ENCODE measurements around the gene RSPH6A. TPM values are rescaled to one million over a fixed set of nuclear protein-coding genes. Genes with fewer than 3 reads are reported as not detected.

Gene RSPH6A
- total RNA-seq, 4 donors from 2014 or later: 0.50 to 8.9 (median 3.9) TPM

GRCh38 chr19:45762870-45763631, 52.1 kb downstream of the RSPH6A start:
- no peak for DNase-seq

GRCh38 chr19:45761714-45762113, 53.4 kb downstream of the RSPH6A start:
- intact Hi-C loops (cut with DNase I): loop anchor here (10.0 kb wide), 1 partner anchor 47 kb away; no protein-coding TSS in a partner anchor
- Histone ChIP-seq H3K4me3 (replicated peaks in 1 of 3) (no peak overlapping the region), H3K27me3 (no peaks in the 10 kb centered on the region), H3K9me3 (no peaks in the 10 kb centered on the region), H3K27ac (no peak overlapping the region), H3K4me1 (peaks cover 28 to 32% of the 10 kb centered on the region in 2 donors), H3K36me3 (peaks cover 0 to 3% of the 10 kb centered on the region in 2 donors)
- no peak for DNase-seq
- TF ChIP-seq CTCF (IDR thresholded peaks at IDR 0.05): no peak
- 79 to 86% methylated on average over 4 to 11 of the region's 17 CpGs for WGBS, 2 donors

More at GRCh38 chr19:45762870-45763631, 52.1 kb downstream of the RSPH6A start:
- Histone ChIP-seq H3K9me3 (no peaks in the 10 kb centered on the region), H3K27me3 (no peaks in the 10 kb centered on the region), H3K4me3 (replicated peaks in 1 of 3) (no peak overlapping the region), H3K4me1 (peaks cover 33 to 37% of the 10 kb centered on the region in 2 donors), H3K36me3 (peaks cover 0 to 3% of the 10 kb centered on the region in 2 donors), H3K27ac (no peak overlapping the region)
- no peak for TF ChIP-seq POLR2A (IDR thresholded peaks at IDR 0.05)
- TF ChIP-seq CTCF (IDR thresholded peaks at IDR 0.05): no peak
- 87 to 95% methylated on average over 10 to 12 of the region's 15 CpGs for WGBS, 2 donors
- intact Hi-C loops (cut with DNase I): loop anchor here (10.0 kb wide), 1 partner anchor 48 kb away; no protein-coding TSS in a partner anchor

- TF ChIP-seq CTCF (IDR thresholded peaks at IDR 0.05) (no peak), POLR2A (IDR thresholded peaks at IDR 0.05) (no peak)
- peaks cover 4% of the 10 kb centered on the region in 2 donors for H3K4me1 ChIP-seq
- no peak overlapping the region for H3K4me3 ChIP-seq (replicated peaks in 1 of 3)
- intact Hi-C loops (cut with DNase I): no loop called here
- no peak overlapping the region for H3K27ac ChIP-seq
- DNase-seq: no peak
- no peaks in the 10 kb centered on the region for H3K36me3 ChIP-seq
- H3K27me3 ChIP-seq: no peaks in the 10 kb centered on the region
- 86 to 94% methylated on average over 5 to 9 of the region's 9 CpGs for WGBS, 2 donors
- no peaks in the 10 kb centered on the region for H3K9me3 ChIP-seq
These were observed 56.2 kb downstream of the RSPH6A start for GRCh38 chr19:45758921-45759320.

- DNase-seq: no peak
- H3K9me3 ChIP-seq: no peaks in the 10 kb centered on the region
- no peaks in the 10 kb centered on the region for H3K27me3 ChIP-seq
- WGBS, 2 donors: 80 to 81% methylated on average over 9 of the region's 9 CpGs
- H3K4me1 ChIP-seq: no peaks in the 10 kb centered on the region
- H3K4me3 ChIP-seq (replicated peaks in 1 of 3): no peak overlapping the region
- intact Hi-C loops (cut with DNase I): no loop called here
- TF ChIP-seq POLR2A (IDR thresholded peaks at IDR 0.05) (no peak), CTCF (IDR thresholded peaks at IDR 0.05) (no peak)
- H3K36me3 ChIP-seq: no peaks in the 10 kb centered on the region
- no peak overlapping the region for H3K27ac ChIP-seq
These were observed 57.4 kb downstream of the RSPH6A start for GRCh38 chr19:45757695-45758094.

- no peak overlapping the region for H3K27ac ChIP-seq
- no peaks in the 10 kb centered on the region for H3K27me3 ChIP-seq
- no peak for DNase-seq
- H3K4me1 ChIP-seq: no peaks in the 10 kb centered on the region
- TF ChIP-seq POLR2A (IDR thresholded peaks at IDR 0.05) (no peak), CTCF (IDR thresholded peaks at IDR 0.05) (no peak)
- intact Hi-C loops (cut with DNase I): no loop called here
- no peak overlapping the region for H3K4me3 ChIP-seq (replicated peaks in 1 of 3)
- no peaks in the 10 kb centered on the region for H3K36me3 ChIP-seq
- H3K9me3 ChIP-seq: no peaks in the 10 kb centered on the region
- WGBS, 2 donors: 67 to 89% methylated on average over 2 to 8 of the region's 8 CpGs
These were observed 60.8 kb downstream of the RSPH6A start for GRCh38 chr19:45754323-45754722.
